ENCODE measurements around the gene FMN2.

FMN2 gene

GRCh38 chr1:240126821-240127220, 35.1 kb downstream of the FMN2 start:
- TF ChIP-seq EZH2phosphoT487 (IDR thresholded peaks at IDR 0.05; ENCODE audit: borderline replicate concordance, low read length) = no peak
- TF ChIP-seq CTCF (IDR thresholded peaks at IDR 0.05; ENCODE audit: low read depth, low read length, poor library complexity, severe bottlenecking) = no peak
- H3K4me3 ChIP-seq (ENCODE audit: low read length) = no peak overlapping the region
- H3K9me2 ChIP-seq (replicated peaks; ENCODE audit: control insufficient read depth, low read length) = no peaks in the 10 kb centered on the region
- H4K20me1 ChIP-seq (ENCODE audit: control insufficient read depth, insufficient read depth, low read depth, low read length) = no peaks in the 10 kb centered on the region
- no peaks in the 10 kb centered on the region for H3K27me3 ChIP-seq (ENCODE audit: control insufficient read depth, low read length)
- H3K36me3 ChIP-seq (ENCODE audit: control insufficient read depth, low read length) = peaks cover 5% of the 10 kb centered on the region; the same call in 1 of the 2 replicates
- no peaks in the 10 kb centered on the region for H3K9me3 ChIP-seq (ENCODE audit: control insufficient read depth, insufficient read depth, low read length)
- no peaks in the 10 kb centered on the region for H3K4me1 ChIP-seq (ENCODE audit: control insufficient read depth, low read length)
- no peaks in the 10 kb centered on the region for H3K79me2 ChIP-seq (ENCODE audit: control insufficient read depth, low read length)
- H3K4me2 ChIP-seq (ENCODE audit: low read length) = no peak overlapping the region
- H3F3A ChIP-seq (ENCODE audit: control insufficient read depth, insufficient read depth) = no peaks in the 10 kb centered on the region
- no peak overlapping the region for H3K27ac ChIP-seq (ENCODE audit: low read depth, low read length)

GRCh38 chr1:240128366-240128765, 36.7 kb downstream of the FMN2 start:
- peaks cover 5% of the 10 kb centered on the region; the same call in 1 of the 2 replicates for H3K36me3 ChIP-seq (ENCODE audit: control insufficient read depth, low read length)
- no peaks in the 10 kb centered on the region for H3F3A ChIP-seq (ENCODE audit: control insufficient read depth, insufficient read depth)
- no peaks in the 10 kb centered on the region for H3K79me2 ChIP-seq (ENCODE audit: control insufficient read depth, low read length)
- no peak overlapping the region for H3K4me3 ChIP-seq (ENCODE audit: low read length)
- TF ChIP-seq CTCF (IDR thresholded peaks at IDR 0.05; ENCODE audit: low read depth, low read length, poor library complexity, severe bottlenecking) = no peak
- TF ChIP-seq EZH2phosphoT487 (IDR thresholded peaks at IDR 0.05; ENCODE audit: borderline replicate concordance, low read length) = no peak
- no peaks in the 10 kb centered on the region for H3K27me3 ChIP-seq (ENCODE audit: control insufficient read depth, low read length)
- no peaks in the 10 kb centered on the region for H3K4me1 ChIP-seq (ENCODE audit: control insufficient read depth, low read length)
- no peak overlapping the region for H3K27ac ChIP-seq (ENCODE audit: low read depth, low read length)
- H3K4me2 ChIP-seq (ENCODE audit: low read length) = no peak overlapping the region
- H3K9me3 ChIP-seq (ENCODE audit: control insufficient read depth, insufficient read depth, low read length) = no peaks in the 10 kb centered on the region
- no peaks in the 10 kb centered on the region for H3K9me2 ChIP-seq (replicated peaks; ENCODE audit: control insufficient read depth, low read length)
- H4K20me1 ChIP-seq (ENCODE audit: control insufficient read depth, insufficient read depth, low read depth, low read length) = no peaks in the 10 kb centered on the region

GRCh38 chr1:240134113-240134512, 42.4 kb downstream of the FMN2 start:
- no peak overlapping the region for H3K4me2 ChIP-seq (ENCODE audit: low read length)
- H3K9me2 ChIP-seq (replicated peaks; ENCODE audit: control insufficient read depth, low read length) = no peaks in the 10 kb centered on the region
- no peaks in the 10 kb centered on the region for H3K36me3 ChIP-seq (ENCODE audit: control insufficient read depth, low read length)
- H4K20me1 ChIP-seq (ENCODE audit: control insufficient read depth, insufficient read depth, low read depth, low read length) = no peaks in the 10 kb centered on the region
- H3K79me2 ChIP-seq (ENCODE audit: control insufficient read depth, low read length) = no peaks in the 10 kb centered on the region
- no peaks in the 10 kb centered on the region for H3F3A ChIP-seq (ENCODE audit: control insufficient read depth, insufficient read depth)
- H3K27me3 ChIP-seq (ENCODE audit: control insufficient read depth, low read length) = no peaks in the 10 kb centered on the region
- TF ChIP-seq EZH2phosphoT487 (IDR thresholded peaks at IDR 0.05; ENCODE audit: borderline replicate concordance, low read length) (no peak), CTCF (IDR thresholded peaks at IDR 0.05; ENCODE audit: low read depth, low read length, poor library complexity, severe bottlenecking) (no peak)
- H3K4me3 ChIP-seq (ENCODE audit: low read length) = no peak overlapping the region
- H3K27ac ChIP-seq (ENCODE audit: low read depth, low read length) = no peak overlapping the region
- no peaks in the 10 kb centered on the region for H3K9me3 ChIP-seq (ENCODE audit: control insufficient read depth, insufficient read depth, low read length)
- H3K4me1 ChIP-seq (ENCODE audit: control insufficient read depth, low read length) = no peaks in the 10 kb centered on the region

GRCh38 chr1:240134596-240134995, 42.9 kb downstream of the FMN2 start:
- H3K4me3 ChIP-seq (ENCODE audit: low read length) = no peak overlapping the region
- no peaks in the 10 kb centered on the region for H3K4me1 ChIP-seq (ENCODE audit: control insufficient read depth, low read length)
- no peaks in the 10 kb centered on the region for H3K27me3 ChIP-seq (ENCODE audit: control insufficient read depth, low read length)
- no peaks in the 10 kb centered on the region for H3K9me2 ChIP-seq (replicated peaks; ENCODE audit: control insufficient read depth, low read length)
- H3K9me3 ChIP-seq (ENCODE audit: control insufficient read depth, insufficient read depth, low read length) = no peaks in the 10 kb centered on the region
- no peak overlapping the region for H3K4me2 ChIP-seq (ENCODE audit: low read length)
- no peaks in the 10 kb centered on the region for H3K36me3 ChIP-seq (ENCODE audit: control insufficient read depth, low read length)
- no peak for TF ChIP-seq CTCF (IDR thresholded peaks at IDR 0.05; ENCODE audit: low read depth, low read length, poor library complexity, severe bottlenecking)
- no peak for TF ChIP-seq EZH2phosphoT487 (IDR thresholded peaks at IDR 0.05; ENCODE audit: borderline replicate concordance, low read length)
- H3K79me2 ChIP-seq (ENCODE audit: control insufficient read depth, low read length) = no peaks in the 10 kb centered on the region
- H3F3A ChIP-seq (ENCODE audit: control insufficient read depth, insufficient read depth) = no peaks in the 10 kb centered on the region
- no peak overlapping the region for H3K27ac ChIP-seq (ENCODE audit: low read depth, low read length)
- H4K20me1 ChIP-seq (ENCODE audit: control insufficient read depth, insufficient read depth, low read depth, low read length) = no peaks in the 10 kb centered on the region

Data from DOHH2 (cell line).